H9 (cell line): Measurements from ENCODE around the gene NHS. TPM values are rescaled to one million over a fixed set of nuclear protein-coding genes. Genes with fewer than 3 reads are reported as not detected.

Experiments used
- DNase-seq: peaks from one replicate; pipeline ENCODE4 v3.0.0-alpha.2; 2017
- H2AFZ ChIP-seq: one replicate; pipeline ENCODE4 v1.6.1; 2013; ENCODE audit warnings: mild to moderate bottlenecking, low read length, control low read depth, moderate library complexity
- H2AK5ac ChIP-seq: 2 replicates; pipeline ENCODE4 v1.6.1; 2013; ENCODE audit warnings: low read length, control low read depth, mixed read lengths; ENCODE audit not compliant: insufficient read length
- H2BK120ac ChIP-seq: one replicate; pipeline ENCODE4 v1.6.1; 2013; ENCODE audit warnings: low read depth, mild to moderate bottlenecking, low read length, control low read depth, inconsistent platforms; ENCODE audit not compliant: poor library complexity, severe bottlenecking
- H2BK12ac ChIP-seq: 2 replicates; pipeline ENCODE4 v1.6.1; 2013; ENCODE audit warnings: low read length, control low read depth, mixed read lengths, low read depth; ENCODE audit not compliant: insufficient read length
- H2BK15ac ChIP-seq: 2 replicates; pipeline ENCODE4 v1.6.1; 2013; ENCODE audit warnings: low read depth, low read length, control low read depth
- H2BK20ac ChIP-seq: one replicate; pipeline ENCODE4 v1.6.1; 2013; ENCODE audit warnings: low read depth, mild to moderate bottlenecking, low read length, control low read depth, inconsistent platforms; ENCODE audit not compliant: poor library complexity, severe bottlenecking
- H2BK5ac ChIP-seq: 2 replicates; pipeline ENCODE4 v1.6.1; 2013; ENCODE audit warnings: low read length, control low read depth, mixed read lengths; ENCODE audit not compliant: insufficient read length
- H3K14ac ChIP-seq: 2 replicates; pipeline ENCODE4 v1.6.1; 2013; ENCODE audit warnings: low read length, control low read depth; ENCODE audit not compliant: insufficient read depth
- H3K18ac ChIP-seq: 2 replicates; pipeline ENCODE4 v1.6.1; 2013; ENCODE audit warnings: low read depth, mild to moderate bottlenecking, mixed read lengths, low read length, control low read depth; ENCODE audit not compliant: insufficient read length
- H3K23ac ChIP-seq: 2 replicates; pipeline ENCODE4 v1.6.1; 2013; ENCODE audit warnings: low read length, control low read depth, mixed read lengths, low read depth; ENCODE audit not compliant: insufficient read length
- H3K23me2 ChIP-seq: 2 replicates; pipeline ENCODE4 v1.6.1; 2013; ENCODE audit warnings: low read depth, mild to moderate bottlenecking, mixed read lengths, low read length, control low read depth; ENCODE audit not compliant: insufficient read length, poor library complexity, severe bottlenecking
- H3K27ac ChIP-seq: 2 replicates; pipeline ENCODE4 v1.5.1; 2013; ENCODE audit warnings: low read length, control low read depth, mixed read lengths, low read depth; ENCODE audit not compliant: insufficient read length
- H3K27me3 ChIP-seq: 2 replicates; pipeline ENCODE4 v1.6.1; 2013; ENCODE audit warnings: low read length, control low read depth, inconsistent platforms; ENCODE audit not compliant: insufficient read depth
- H3K4ac ChIP-seq: 2 replicates; pipeline ENCODE4 v1.6.1; 2013; ENCODE audit warnings: low read depth, mild to moderate bottlenecking, control low read depth, inconsistent platforms, low read length, moderate library complexity
- H3K4me1 ChIP-seq: 2 replicates; pipeline ENCODE4 v1.6.1; 2013; ENCODE audit warnings: low read length, control low read depth, inconsistent platforms; ENCODE audit not compliant: insufficient read depth
- H3K4me2 ChIP-seq: 2 replicates; pipeline ENCODE4 v1.6.1; 2013; ENCODE audit warnings: low read length, control low read depth, mixed read lengths; ENCODE audit not compliant: insufficient read length, insufficient read depth
- H3K56ac ChIP-seq: 2 replicates; pipeline ENCODE4 v1.6.1; 2013; ENCODE audit warnings: low read depth, mild to moderate bottlenecking, mixed read lengths, low read length, control low read depth; ENCODE audit not compliant: insufficient read length
- H3K79me1 ChIP-seq: 2 replicates; pipeline ENCODE4 v1.6.1; 2013; ENCODE audit warnings: low read depth, mild to moderate bottlenecking, moderate library complexity, low read length, control low read depth, inconsistent platforms; ENCODE audit not compliant: insufficient read depth, poor library complexity, severe bottlenecking
- H3K79me2 ChIP-seq: 2 replicates; pipeline ENCODE4 v1.6.1; 2013; ENCODE audit warnings: low read length, control low read depth, inconsistent platforms; ENCODE audit not compliant: insufficient read depth
- H3K9ac ChIP-seq: 2 replicates; pipeline ENCODE4 v1.6.1; 2013; ENCODE audit warnings: low read length, control low read depth, mixed read lengths; ENCODE audit not compliant: insufficient read length; ENCODE audit errors: extremely low read depth
- H3K9me3 ChIP-seq: one replicate; pipeline ENCODE4 v1.6.1; 2013; ENCODE audit warnings: low read depth, low read length, inconsistent platforms; ENCODE audit not compliant: control insufficient read depth
- H3T11ph ChIP-seq: one replicate; pipeline ENCODE4 v1.6.1; 2013; ENCODE audit warnings: mild to moderate bottlenecking, low read length, control low read depth, inconsistent platforms
- H4K20me1 ChIP-seq: one replicate; pipeline ENCODE4 v1.6.1; 2013; ENCODE audit not compliant: control insufficient read depth, insufficient read length, insufficient read depth
- H4K5ac ChIP-seq: 2 replicates; pipeline ENCODE4 v1.6.1; 2013; ENCODE audit warnings: low read depth, mild to moderate bottlenecking, mixed read lengths, low read length, control low read depth; ENCODE audit not compliant: insufficient read length
- H4K8ac ChIP-seq: replicated peaks from 2 replicates; pipeline ENCODE4 v1.6.1; 2013; ENCODE audit warnings: low read length, control low read depth, mixed read lengths, low read depth; ENCODE audit not compliant: insufficient read length
- H4K91ac ChIP-seq: 2 replicates; pipeline ENCODE4 v1.6.1; 2013; ENCODE audit warnings: low read depth, mild to moderate bottlenecking, moderate library complexity, mixed read lengths, low read length, control low read depth; ENCODE audit not compliant: insufficient read length
- H3K27ac Mint-ChIP-seq, 3 experiments: 2 replicates in 2 of 3; 3 replicates in 1 of 3; pipeline ENCODE4 v1.8.0; 2020 to 2021; ENCODE audit warnings: mixed read lengths in 3 of 3, mild to moderate bottlenecking in 1 of 3, moderate library complexity in 1 of 3
- H3K27me3 Mint-ChIP-seq: 2 replicates; pipeline ENCODE4 v1.8.0; 2021; ENCODE audit warnings: low read depth, mild to moderate bottlenecking, moderate library complexity, mixed read lengths
- H3K36me3 Mint-ChIP-seq, 3 experiments: 2 replicates in 2 of 3; 3 replicates in 1 of 3; pipeline ENCODE4 v1.8.0; 2020 to 2021; ENCODE audit warnings: low read depth in 3 of 3, mixed read lengths in 3 of 3; ENCODE audit not compliant: insufficient read depth in 1 of 3
- H3K4me1 Mint-ChIP-seq, 2 experiments: 2 replicates each; pipeline ENCODE4 v1.8.0; 2020; ENCODE audit warnings: mixed read lengths in 2 of 2
- H3K4me3 Mint-ChIP-seq, 2 experiments: 2 replicates in 1 of 2; 3 replicates in 1 of 2; pipeline ENCODE4 v1.8.0; 2020 to 2021; ENCODE audit warnings: mild to moderate bottlenecking in 2 of 2, mixed read lengths in 2 of 2, moderate library complexity in 1 of 2
- H3K9me3 Mint-ChIP-seq, 2 experiments: 2 replicates in 1 of 2; 3 replicates in 1 of 2; pipeline ENCODE4 v1.8.0; 2020; ENCODE audit warnings: mild to moderate bottlenecking in 2 of 2, mixed read lengths in 2 of 2, moderate library complexity in 1 of 2
- WGBS: extraction: QIAGEN DNeasy Blood & Tissue Kit; methylation state at CpG from one replicate; pipeline ENCODE4 v1.1.7; 2013; ENCODE audit warnings: missing lambda C conversion rate, low lambda C conversion rate, mixed read lengths; ENCODE audit not compliant: insufficient read length; ENCODE audit errors: extremely low coverage; 5-methylcytosine and 5-hydroxymethylcytosine counted together
- total RNA-seq: library from RNA; stranded (reverse); gene quantifications from 2 replicates; pipeline ENCODE4 v1.2.1, GENCODE V29; 2021
- TF ChIP-seq, protein P1 (sequence below): fragments of 200-600 bp; sonication (generic); conservative IDR thresholded peaks from 3 replicates; pipeline ENCODE4 v1.8.0; 2021; ENCODE audit warnings: antibody characterized with exemption, mild to moderate bottlenecking

Gene NHS
- total RNA-seq, 1 experiment from 2014 or later = 8.7 TPM

DNA sequence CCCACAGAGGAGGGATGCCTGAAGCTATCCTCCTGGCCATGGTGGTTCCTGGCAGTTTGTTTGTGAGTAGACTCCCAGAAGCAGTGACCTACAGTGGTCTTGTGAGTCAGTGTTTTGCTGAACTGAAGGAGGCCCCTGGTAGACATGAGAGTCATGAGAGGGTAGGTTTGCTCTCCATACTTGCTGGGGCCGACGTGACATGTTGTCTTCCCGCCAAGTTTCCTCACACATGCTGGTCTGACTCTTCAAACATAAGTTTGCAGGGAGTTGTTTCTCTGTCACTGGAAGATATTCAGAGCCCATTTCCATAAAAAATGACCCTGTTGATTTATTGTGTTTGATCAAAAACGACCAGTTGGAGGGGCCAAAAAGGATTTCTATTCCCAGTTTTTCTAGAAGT is 231.2 kb downstream of the NHS start:
- no peak overlapping the region for H3K9ac ChIP-seq
- no peak overlapping the region for H3K23ac ChIP-seq
- no peaks in the 10 kb centered on the region; the same call in 1 of the 2 replicates for H3K27me3 ChIP-seq
- no peak overlapping the region for H3T11ph ChIP-seq
- no peak overlapping the region for H4K5ac ChIP-seq
- no peak overlapping the region for H2BK120ac ChIP-seq
- H3K14ac ChIP-seq = no peak overlapping the region
- no peak overlapping the region for H2AFZ ChIP-seq
- no peak overlapping the region for H2BK5ac ChIP-seq
- peaks cover 36 to 39% of the 10 kb centered on the region in 2 experiments for H3K4me1 Mint-ChIP-seq
- no peak for DNase-seq
- H2BK15ac ChIP-seq = no peak overlapping the region
- H4K91ac ChIP-seq = no peak overlapping the region
- WGBS = no CpG with 5 or more reads among the region's 4 CpGs
- H3K4ac ChIP-seq = no peak overlapping the region
- H3K27ac Mint-ChIP-seq = no peak overlapping the region
- no peak overlapping the region for H4K8ac ChIP-seq
- H4K20me1 ChIP-seq = no peaks in the 10 kb centered on the region
- peaks cover 0 to 3% of the 10 kb centered on the region in 2 experiments; a peak in 3 of 5 replicates for H3K9me3 Mint-ChIP-seq
- no peak overlapping the region for H3K56ac ChIP-seq
- no peak overlapping the region for H2BK20ac ChIP-seq
- H3K79me2 ChIP-seq = no peaks in the 10 kb centered on the region
- H3K9me3 ChIP-seq = peaks cover 5% of the 10 kb centered on the region
- TF ChIP-seq, protein P1, sequence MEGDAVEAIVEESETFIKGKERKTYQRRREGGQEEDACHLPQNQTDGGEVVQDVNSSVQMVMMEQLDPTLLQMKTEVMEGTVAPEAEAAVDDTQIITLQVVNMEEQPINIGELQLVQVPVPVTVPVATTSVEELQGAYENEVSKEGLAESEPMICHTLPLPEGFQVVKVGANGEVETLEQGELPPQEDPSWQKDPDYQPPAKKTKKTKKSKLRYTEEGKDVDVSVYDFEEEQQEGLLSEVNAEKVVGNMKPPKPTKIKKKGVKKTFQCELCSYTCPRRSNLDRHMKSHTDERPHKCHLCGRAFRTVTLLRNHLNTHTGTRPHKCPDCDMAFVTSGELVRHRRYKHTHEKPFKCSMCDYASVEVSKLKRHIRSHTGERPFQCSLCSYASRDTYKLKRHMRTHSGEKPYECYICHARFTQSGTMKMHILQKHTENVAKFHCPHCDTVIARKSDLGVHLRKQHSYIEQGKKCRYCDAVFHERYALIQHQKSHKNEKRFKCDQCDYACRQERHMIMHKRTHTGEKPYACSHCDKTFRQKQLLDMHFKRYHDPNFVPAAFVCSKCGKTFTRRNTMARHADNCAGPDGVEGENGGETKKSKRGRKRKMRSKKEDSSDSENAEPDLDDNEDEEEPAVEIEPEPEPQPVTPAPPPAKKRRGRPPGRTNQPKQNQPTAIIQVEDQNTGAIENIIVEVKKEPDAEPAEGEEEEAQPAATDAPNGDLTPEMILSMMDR = no peak
- H3K4me3 Mint-ChIP-seq = no peak overlapping the region
- no peak overlapping the region for H3K27ac ChIP-seq
- H3K23me2 ChIP-seq = no peaks in the 10 kb centered on the region
- H3K18ac ChIP-seq = no peak overlapping the region
- H3K79me1 ChIP-seq = no peaks in the 10 kb centered on the region
- H3K36me3 Mint-ChIP-seq = peaks cover 0 to 5% (median 0%) of the 10 kb centered on the region in 3 experiments; a peak in 2 of 7 replicates
- no peak overlapping the region for H3K4me2 ChIP-seq
- H2AK5ac ChIP-seq = no peak overlapping the region
- peaks cover 6% of the 10 kb centered on the region; the same call in 1 of the 2 replicates for H3K4me1 ChIP-seq
- no peak overlapping the region for H2BK12ac ChIP-seq
- H3K27me3 Mint-ChIP-seq = peaks cover 14% of the 10 kb centered on the region
